ACHN (cell line): ENCODE measurements around the gene NCR2.

ENCODE experiments used
- DNase-seq: peaks from one replicate; pipeline ENCODE4 v3.0.0-alpha.2; 2015
- in situ Hi-C: cut with HindIII; loops from 2 replicates; pipeline ENCODE4 v1.10.0; 2017; ENCODE audit warnings: low sequenced_read_pairs, low pct_ligation_motif_present, low pct_unique_long_range_greater_than_20kb

The NCR2 gene

DNA sequence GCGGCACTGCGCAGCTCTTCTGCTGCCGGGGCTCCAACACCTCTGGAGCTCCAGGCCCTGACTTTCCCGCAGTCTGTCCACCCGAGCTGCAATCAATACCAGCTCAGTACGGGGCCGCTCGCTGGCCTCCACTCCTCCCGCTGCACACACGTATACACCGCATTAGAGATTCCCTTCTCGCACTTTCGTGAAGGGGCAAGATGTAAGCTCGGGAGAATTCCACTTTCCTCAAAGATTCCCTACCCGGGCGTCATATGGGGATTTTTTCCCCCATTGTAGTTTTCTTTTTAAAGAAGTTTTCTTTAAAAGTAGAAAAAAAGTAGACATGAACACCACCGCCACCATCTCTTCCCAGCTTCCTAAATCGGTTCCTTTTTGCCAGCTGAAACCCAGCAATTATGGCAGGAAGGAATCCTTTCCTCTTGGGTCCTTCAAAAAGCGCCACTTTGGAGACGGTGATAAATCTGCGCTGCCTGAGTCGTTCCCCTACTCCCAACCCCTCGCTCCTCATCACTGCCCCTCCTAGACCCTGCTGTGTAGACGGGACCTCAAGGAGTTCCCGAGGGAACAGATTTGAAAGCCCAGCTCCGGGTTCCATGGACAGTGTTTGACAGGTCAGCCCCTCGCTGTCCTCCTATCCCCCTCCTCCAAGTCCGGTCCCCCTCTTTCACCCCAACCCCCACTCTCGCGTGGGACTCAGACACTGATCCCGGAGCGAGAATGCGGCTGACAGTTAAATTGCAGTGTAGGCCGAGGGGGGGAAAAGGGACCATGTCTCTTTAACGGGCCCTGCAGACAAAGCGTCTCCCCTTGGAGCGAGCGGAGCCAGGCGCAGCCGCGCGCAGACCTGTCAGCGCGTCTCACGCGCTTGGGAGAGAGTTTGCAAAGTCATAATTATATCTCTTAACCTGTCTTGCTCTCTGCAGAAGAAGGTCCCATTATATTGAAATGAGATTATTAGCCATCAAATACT, 39.5 kb downstream of the NCR2 start:
- DNase-seq: no peak
- in situ Hi-C loops: no loop called here

DNA sequence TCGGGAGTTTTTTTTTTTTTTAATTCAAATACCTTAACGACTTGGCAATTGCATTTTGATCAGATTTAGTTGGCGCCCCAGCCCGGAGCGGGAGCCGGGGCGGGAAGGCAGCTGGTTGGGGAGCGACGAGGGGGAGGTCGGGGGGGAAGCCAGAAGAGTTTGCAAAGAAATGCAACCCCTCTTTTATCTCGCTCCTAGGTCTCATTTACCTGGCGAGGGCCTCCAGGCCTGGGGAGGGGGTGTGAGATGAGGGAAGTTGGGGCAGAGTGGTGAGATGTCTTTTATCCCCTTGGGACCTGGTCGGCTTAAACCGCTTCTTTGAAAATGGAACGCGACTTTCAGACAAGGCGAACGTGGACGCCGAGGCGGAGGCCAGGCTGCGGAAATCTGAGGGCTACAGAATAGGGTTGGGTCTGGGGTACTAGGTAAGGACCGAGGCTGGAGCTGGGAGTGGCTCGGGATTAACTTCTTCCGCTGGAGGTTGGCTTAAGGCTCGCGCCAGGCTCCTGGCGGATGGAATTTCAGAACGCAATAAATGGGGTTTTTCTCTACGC, 40.3 kb downstream of the NCR2 start:
- in situ Hi-C loops: no loop called here
- no peak for DNase-seq

DNA sequence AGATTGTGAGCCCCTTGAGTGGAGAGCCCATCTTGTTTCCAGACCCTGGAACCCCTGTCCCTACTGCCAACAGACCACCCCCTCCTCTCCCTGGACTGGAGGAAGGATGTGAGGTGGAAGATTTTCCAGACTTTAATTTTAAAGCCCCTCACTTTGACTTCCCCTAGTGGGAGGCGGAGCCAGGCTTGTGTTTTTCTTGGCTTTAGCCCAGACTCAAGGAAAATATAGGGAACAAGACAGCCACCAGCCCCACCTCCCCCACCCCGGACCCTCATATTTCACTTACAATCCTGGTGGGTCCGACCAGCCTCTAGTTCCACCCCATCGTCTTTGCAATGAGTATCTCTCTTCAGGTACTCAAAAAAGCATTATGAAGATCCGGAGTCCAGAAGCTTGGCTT, 40.8 kb downstream of the NCR2 start:
- DNase-seq: no peak
- in situ Hi-C loops: no loop called here

- DNase-seq: no peak
- in situ Hi-C loops: no loop called here
Measured at GRCh38 chr6:41377071-41377470, 41.7 kb downstream of the NCR2 start.

DNA sequence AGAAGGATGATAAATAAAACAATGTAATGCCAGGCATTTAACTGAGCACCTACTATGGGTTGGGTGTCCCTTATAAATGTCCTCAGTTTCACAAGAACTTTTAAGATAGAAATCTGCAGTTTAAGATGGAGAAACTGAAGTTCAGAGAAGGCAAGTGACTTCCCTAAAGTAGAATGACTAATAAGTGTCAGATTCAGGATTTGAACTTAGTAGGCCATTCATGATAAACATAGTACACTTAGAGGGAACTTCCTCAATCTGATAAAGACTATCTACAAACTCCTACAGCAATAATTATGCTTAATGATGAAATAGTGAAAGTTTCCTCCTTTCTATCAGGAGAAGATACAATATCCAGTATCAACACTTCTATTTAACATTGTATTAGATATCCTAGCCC, 43.9 kb downstream of the NCR2 start:
- in situ Hi-C loops: no loop called here
- no peak for DNase-seq

DNA sequence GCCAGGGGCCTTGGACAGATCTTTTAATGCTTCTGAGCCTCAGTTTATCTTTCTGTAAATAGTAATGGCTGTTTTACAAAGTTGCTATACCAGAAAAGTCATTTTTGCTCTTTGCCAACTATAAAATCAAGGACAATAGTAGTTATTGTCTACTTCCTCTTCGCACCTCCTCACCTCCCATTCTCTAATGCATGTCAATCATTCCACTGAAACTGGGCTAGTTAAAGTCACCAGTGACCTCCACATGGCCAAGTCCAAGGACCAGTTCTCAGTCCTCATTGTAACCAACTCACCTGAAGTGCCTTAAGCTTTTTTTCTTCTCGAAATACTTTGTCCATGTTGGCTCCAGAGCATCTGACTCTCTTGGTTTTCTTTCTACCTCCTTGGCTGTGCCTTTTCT, 51.2 kb downstream of the NCR2 start:
- no peak for DNase-seq
- in situ Hi-C loops: no loop called here

DNA sequence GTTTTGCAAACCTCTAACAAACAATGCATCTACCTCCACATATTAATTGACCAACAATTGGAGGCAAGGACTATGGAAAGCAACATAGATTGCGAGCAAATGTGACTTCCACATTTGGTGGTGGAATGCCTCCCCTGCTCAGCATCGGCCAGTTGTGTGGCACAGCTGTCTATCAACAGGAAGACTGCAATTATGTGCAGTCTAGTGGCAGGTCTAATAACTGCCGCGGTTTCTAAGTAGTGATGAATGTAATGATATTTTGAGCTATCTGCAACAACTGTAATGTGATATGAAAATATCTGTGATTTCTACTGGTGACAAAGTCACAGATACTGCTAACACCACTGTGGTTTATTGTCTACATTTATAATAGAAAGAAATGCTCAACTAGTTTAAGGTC, 56.8 kb downstream of the NCR2 start:
- no peak for DNase-seq
- in situ Hi-C loops: no loop called here

DNA sequence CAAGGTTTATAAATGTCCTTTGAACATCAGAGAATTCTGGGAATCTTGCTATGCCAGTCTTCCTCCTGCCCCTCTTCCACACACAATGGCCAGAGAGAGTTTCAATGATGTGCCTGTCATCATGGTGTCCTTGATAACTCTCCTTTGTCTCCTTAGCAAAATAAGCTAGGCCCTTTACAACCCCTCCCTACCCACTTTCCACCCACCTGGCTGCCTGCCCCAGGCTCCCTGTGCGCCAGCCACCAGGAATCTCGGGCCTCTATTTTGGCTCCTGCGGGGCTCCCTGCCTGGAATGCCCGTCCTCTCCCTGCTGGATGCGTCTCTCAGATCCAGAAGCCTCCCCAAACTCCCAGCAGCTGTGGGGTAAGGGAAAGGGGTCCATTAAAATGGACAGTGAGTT, 60.9 kb downstream of the NCR2 start:
- in situ Hi-C loops: no loop called here

DNA sequence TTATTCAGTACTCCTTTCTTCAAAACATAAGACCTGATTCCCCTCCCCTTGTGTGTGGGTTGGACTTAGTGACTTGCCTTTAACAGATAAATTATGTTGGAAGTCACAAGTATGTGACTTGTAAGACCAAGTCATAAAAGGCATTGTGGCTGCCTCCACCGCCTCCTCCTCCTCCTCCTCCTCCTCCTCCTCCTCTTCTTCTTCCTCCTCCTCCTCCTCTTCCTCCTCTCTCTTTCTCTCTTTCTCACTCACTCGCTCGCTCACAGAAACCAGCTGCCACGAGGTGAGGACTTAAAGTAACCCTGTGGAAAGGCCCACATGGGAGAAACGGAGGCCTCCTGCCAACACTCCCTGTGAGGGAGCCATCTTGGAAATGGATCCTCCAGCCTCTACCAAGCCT, 64.0 kb downstream of the NCR2 start:
- no peak for DNase-seq
- in situ Hi-C loops: no loop called here

More for the DNA sequence above, 60.9 kb downstream of the NCR2 start:
- DNase-seq: no peak
